Testis (tissue), 3 donors: ENCODE results near the gene MAP3K15. TPM values are rescaled to one million over a fixed set of nuclear protein-coding genes. Genes with fewer than 3 reads are reported as not detected.
"Not testable (repeated sequence)": the region's sequence is repeated elsewhere in the genome, so short reads cannot be mapped to it uniquely, and the experiment has no call there.

ENCODE experiments used
- DNase-seq: peaks from one replicate; pipeline ENCODE4 v3.0.0-alpha.2; 2019
- H3K27ac ChIP-seq, 2 donors: fragments of 200-600 bp; sonication (generic); one replicate each; pipeline ENCODE4 v1.5.1; 2019
- H3K27me3 ChIP-seq: fragments of 200-600 bp; sonication (generic); one replicate; pipeline ENCODE4 v1.5.1; 2019
- H3K36me3 ChIP-seq: fragments of 200-600 bp; sonication (generic); one replicate; pipeline ENCODE4 v1.5.1; 2017; ENCODE audit warnings: low read depth; ENCODE audit errors: missing control alignments
- H3K4me1 ChIP-seq: fragments of 200-600 bp; sonication (generic); one replicate; pipeline ENCODE4 v1.5.1; 2019
- H3K4me3 ChIP-seq, 2 donors: fragments of 200-600 bp; sonication (generic); one replicate each; pipeline ENCODE4 v1.5.1; 2017 to 2019
- H3K9me3 ChIP-seq: fragments of 200-600 bp; sonication (generic); one replicate; pipeline ENCODE4 v1.5.1; 2017
- CTCF ChIP-seq, 3 experiments: fragments of 450-650 bp in 2 of 3; fragments of 200-600 bp in 1 of 3; sonication (generic) in 1 of 3; IDR thresholded peaks; one replicate each; pipeline ENCODE4 v1.5.1; 2016 to 2019; ENCODE audit warnings: antibody characterized with exemption in 3 of 3, mild to moderate bottlenecking in 2 of 3, moderate library complexity in 1 of 3
- POLR2A ChIP-seq: fragments of 450-650 bp; IDR thresholded peaks from one replicate; pipeline ENCODE4 v1.6.1; 2017; ENCODE audit warnings: antibody characterized with exemption, mild to moderate bottlenecking, moderate library complexity
- WGBS, 2 donors: methylation state at CpG; one replicate each; pipeline ENCODE4 v1.1.5; 2018; 5-methylcytosine and 5-hydroxymethylcytosine counted together
- intact Hi-C: fragments of 100-400 bp; cut with DNase I; formaldehyde crosslinking; loops from one replicate; pipeline ENCODE4 v1.15.1; 2023; ENCODE audit warnings: low total_unique reads
- polyA plus RNA-seq: library from polyadenylated mRNA; stranded (reverse); fragments of 350-450 nt; fragmentation: Illumina TruSeq; extraction: RNeasy Lipid Tissue Mini Kit (QIAGEN cat#74804); gene quantifications from one replicate; pipeline ENCODE4 v1.2.3, GENCODE V29; 2014; ENCODE audit warnings: low read depth, low replicate concordance; ENCODE audit not compliant: insufficient read depth
- total RNA-seq, 2 donors: library from RNA; depleted of rRNA; stranded (reverse); fragments of >200 nt; gene quantifications; one replicate each; pipeline ENCODE4 v1.2.3, GENCODE V29; 2016

Gene MAP3K15
- total and polyA plus RNA-seq, 3 donors from 2014 or later, result 1.7 to 2.5 (median 2.5) TPM

GRCh38 chrX:19443869-19444526 is 71.3 kb downstream of the MAP3K15 start:
- intact Hi-C loops, result no loop called here
- no peak overlapping the region for H3K27ac ChIP-seq
- 91 to 93% methylated on average over 10 of the region's 10 CpGs for WGBS, 2 donors
- no peak overlapping the region for H3K4me3 ChIP-seq
- no peak for DNase-seq
- no peaks in the 10 kb centered on the region for H3K27me3 ChIP-seq
- no peaks in the 10 kb centered on the region for H3K9me3 ChIP-seq
- no peak for TF ChIP-seq POLR2A
- TF ChIP-seq CTCF (IDR thresholded peaks at IDR 0.05), result no peak
- no peaks in the 10 kb centered on the region for H3K4me1 ChIP-seq
- H3K36me3 ChIP-seq, result no peaks in the 10 kb centered on the region

GRCh38 chrX:19440713-19441112 is 74.6 kb downstream of the MAP3K15 start:
- H3K9me3 ChIP-seq, result no peaks in the 10 kb centered on the region
- H3K27ac ChIP-seq, result no peak overlapping the region
- WGBS, 2 donors, result 29 to 60% methylated on average over 1 to 3 of the region's 3 CpGs
- no peak for TF ChIP-seq CTCF (IDR thresholded peaks at IDR 0.05)
- no peak for TF ChIP-seq POLR2A
- intact Hi-C loops, result no loop called here
- H3K4me3 ChIP-seq, result no peak overlapping the region
- no peaks in the 10 kb centered on the region for H3K27me3 ChIP-seq
- H3K4me1 ChIP-seq, result no peaks in the 10 kb centered on the region
- H3K36me3 ChIP-seq, result no peaks in the 10 kb centered on the region
- peak; percentile 23 for DNase-seq

GRCh38 chrX:19422661-19423060 is 92.6 kb downstream of the MAP3K15 start:
- 88 to 94% methylated on average over 3 to 4 of the region's 4 CpGs for WGBS, 2 donors
- H3K4me1 ChIP-seq, intact Hi-C loops, H3K9me3 ChIP-seq, H3K4me3 ChIP-seq, H3K36me3 ChIP-seq, DNase-seq, H3K27me3 ChIP-seq, H3K27ac ChIP-seq: not testable (repeated sequence)

GRCh38 chrX:19410259-19410658 is 105.0 kb downstream of the MAP3K15 start:
- H3K4me1 ChIP-seq, result no peaks in the 10 kb centered on the region
- intact Hi-C loops, result no loop called here
- 83 to 85% methylated on average over 2 of the region's 2 CpGs for WGBS, 2 donors
- no peak for DNase-seq
- H3K4me3 ChIP-seq, result no peak overlapping the region
- H3K36me3 ChIP-seq, result no peaks in the 10 kb centered on the region
- H3K9me3 ChIP-seq, result no peaks in the 10 kb centered on the region
- H3K27me3 ChIP-seq, result no peaks in the 10 kb centered on the region
- TF ChIP-seq POLR2A (no peak), CTCF (IDR thresholded peaks at IDR 0.05) (no peak)
- H3K27ac ChIP-seq, result no peak overlapping the region

GRCh38 chrX:19403696-19404095 is 111.6 kb downstream of the MAP3K15 start:
- Histone ChIP-seq H3K4me3 (no peak overlapping the region), H3K4me1 (no peaks in the 10 kb centered on the region), H3K27ac (no peak overlapping the region), H3K36me3 (no peaks in the 10 kb centered on the region), H3K9me3 (no peaks in the 10 kb centered on the region), H3K27me3 (no peaks in the 10 kb centered on the region)
- TF ChIP-seq POLR2A, result no peak
- TF ChIP-seq CTCF (IDR thresholded peaks at IDR 0.05), result no peak
- intact Hi-C loops, result no loop called here
- no peak for DNase-seq
